ENCODE results near the gene CAMK4. TPM values are rescaled to one million over a fixed set of nuclear protein-coding genes. Genes with fewer than 3 reads are reported as not detected.

The CAMK4 gene
- total RNA-seq, 4 donors from 2014 or later = 0.66 to 5.5 (median 2.8) TPM

DNA sequence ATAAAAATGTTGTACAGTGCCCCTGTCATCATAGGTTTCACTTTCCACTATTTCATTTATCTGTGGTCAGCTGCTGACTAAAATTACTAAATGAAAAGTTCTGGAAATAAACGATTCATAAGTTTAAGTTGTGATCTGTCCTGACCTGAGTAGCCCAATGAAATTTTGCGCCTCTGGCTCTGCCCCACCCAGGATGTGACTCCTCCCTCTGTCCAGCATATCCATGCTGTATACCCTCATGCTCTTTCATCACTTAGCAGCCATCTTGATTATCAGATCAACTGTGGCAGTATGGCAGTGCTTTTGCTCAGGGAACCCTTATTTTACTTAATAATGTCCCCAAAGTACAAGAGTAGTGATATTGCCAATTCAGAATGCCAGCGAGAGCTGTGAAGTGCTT, 190.9 kb downstream of the CAMK4 start:
- H3K4me3 ChIP-seq = no peak overlapping the region
- no peaks in the 10 kb centered on the region for H3K27me3 ChIP-seq
- no peaks in the 10 kb centered on the region for H3K4me1 ChIP-seq
- no peaks in the 10 kb centered on the region for H3K36me3 ChIP-seq
- no peaks in the 10 kb centered on the region for H3K9me3 ChIP-seq
- no peak for TF ChIP-seq POLR2A (IDR thresholded peaks at IDR 0.05)
- TF ChIP-seq EP300 (IDR thresholded peaks at IDR 0.05) = no peak
- TF ChIP-seq, protein P1, sequence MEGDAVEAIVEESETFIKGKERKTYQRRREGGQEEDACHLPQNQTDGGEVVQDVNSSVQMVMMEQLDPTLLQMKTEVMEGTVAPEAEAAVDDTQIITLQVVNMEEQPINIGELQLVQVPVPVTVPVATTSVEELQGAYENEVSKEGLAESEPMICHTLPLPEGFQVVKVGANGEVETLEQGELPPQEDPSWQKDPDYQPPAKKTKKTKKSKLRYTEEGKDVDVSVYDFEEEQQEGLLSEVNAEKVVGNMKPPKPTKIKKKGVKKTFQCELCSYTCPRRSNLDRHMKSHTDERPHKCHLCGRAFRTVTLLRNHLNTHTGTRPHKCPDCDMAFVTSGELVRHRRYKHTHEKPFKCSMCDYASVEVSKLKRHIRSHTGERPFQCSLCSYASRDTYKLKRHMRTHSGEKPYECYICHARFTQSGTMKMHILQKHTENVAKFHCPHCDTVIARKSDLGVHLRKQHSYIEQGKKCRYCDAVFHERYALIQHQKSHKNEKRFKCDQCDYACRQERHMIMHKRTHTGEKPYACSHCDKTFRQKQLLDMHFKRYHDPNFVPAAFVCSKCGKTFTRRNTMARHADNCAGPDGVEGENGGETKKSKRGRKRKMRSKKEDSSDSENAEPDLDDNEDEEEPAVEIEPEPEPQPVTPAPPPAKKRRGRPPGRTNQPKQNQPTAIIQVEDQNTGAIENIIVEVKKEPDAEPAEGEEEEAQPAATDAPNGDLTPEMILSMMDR (IDR thresholded peaks at IDR 0.05) = no peak
- DNase-seq (ENCODE audit: low spot score in 2 of 2) = no peak
- H3K27ac ChIP-seq = no peak overlapping the region
- 89 to 96% methylated on average over 3 of the region's 3 CpGs for WGBS, 2 donors

DNA sequence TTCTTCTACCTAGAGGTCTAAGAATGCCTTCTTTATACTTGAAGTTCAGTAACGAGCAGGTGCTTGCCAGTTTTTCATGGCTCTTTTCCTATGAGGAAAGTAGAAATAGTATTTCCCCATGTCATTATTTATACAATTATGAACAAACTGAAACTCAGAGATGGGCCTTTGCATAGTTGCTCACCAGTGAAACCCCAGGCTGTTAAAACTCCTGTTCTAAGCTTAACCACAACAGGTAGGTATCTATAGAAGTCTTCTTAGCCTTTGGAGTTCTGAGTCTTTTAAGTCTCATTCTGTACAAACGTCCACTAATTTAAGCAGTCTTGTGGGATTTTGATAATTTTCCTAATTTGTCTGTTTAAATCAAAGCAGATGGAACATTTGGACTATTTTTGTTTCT, 198.1 kb downstream of the CAMK4 start:
- no peak for DNase-seq (ENCODE audit: low spot score in 2 of 2)
- TF ChIP-seq EP300 (IDR thresholded peaks at IDR 0.05) = no peak
- TF ChIP-seq, protein P1 (IDR thresholded peaks at IDR 0.05) = no peak
- no peak for TF ChIP-seq POLR2A (IDR thresholded peaks at IDR 0.05)
- H3K9me3 ChIP-seq = peaks cover 0 to under 1% (median 0%) of the 10 kb centered on the region in 4 donors
- no peak overlapping the region for H3K27ac ChIP-seq
- no peaks in the 10 kb centered on the region for H3K36me3 ChIP-seq
- no peaks in the 10 kb centered on the region for H3K27me3 ChIP-seq
- no peaks in the 10 kb centered on the region for H3K4me1 ChIP-seq
- H3K4me3 ChIP-seq = no peak overlapping the region
- 61 to 67% methylated on average over 2 of the region's 2 CpGs for WGBS, 2 donors

DNA sequence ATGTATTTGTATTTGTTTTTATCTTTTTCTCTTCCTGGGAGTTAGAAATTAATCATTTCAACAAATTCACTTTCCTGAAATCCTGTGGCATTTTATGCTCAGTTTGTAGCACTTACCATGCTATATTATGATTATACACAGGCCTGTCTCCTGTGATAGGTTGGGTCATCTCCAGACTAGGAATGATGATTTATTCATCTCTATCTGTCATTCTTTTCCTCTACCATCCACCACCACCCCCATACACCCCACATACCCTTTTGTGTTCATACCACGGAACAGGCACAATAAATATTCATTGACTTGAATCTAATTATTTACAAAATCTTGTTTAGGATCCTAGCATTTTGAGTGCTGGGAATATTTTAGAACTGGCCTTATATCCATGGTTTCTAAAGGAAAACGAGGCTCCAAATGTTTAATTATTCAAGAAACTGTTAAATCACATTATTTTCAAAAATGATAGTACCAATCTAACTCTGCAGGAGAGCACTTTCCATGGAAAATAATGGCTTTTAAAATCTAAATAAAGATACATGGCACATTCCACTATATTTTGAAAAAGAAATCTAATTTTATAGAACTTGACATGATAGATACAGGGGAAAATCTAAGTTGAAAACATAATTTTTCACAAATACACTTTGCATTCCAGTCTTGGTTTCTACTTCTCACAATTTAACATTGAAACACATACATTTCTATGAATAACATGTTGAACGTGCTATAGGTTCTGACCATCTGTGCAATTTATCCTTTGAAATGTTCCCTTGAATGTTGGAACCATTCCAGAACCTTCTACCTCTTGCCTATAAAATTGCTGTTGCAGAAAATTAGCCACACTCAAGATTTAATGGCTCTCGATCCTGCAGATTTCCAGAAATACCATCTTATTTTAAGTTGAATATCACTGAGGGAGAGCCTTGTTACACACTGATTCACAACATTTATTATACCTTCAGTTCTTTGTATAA, 198.8 kb downstream of the CAMK4 start:
- H3K27ac ChIP-seq = no peak overlapping the region
- H3K36me3 ChIP-seq = no peaks in the 10 kb centered on the region
- 72 to 77% methylated on average over 4 of the region's 4 CpGs for WGBS, 2 donors
- H3K4me3 ChIP-seq = no peak overlapping the region
- TF ChIP-seq EP300 (IDR thresholded peaks at IDR 0.05) (no peak), POLR2A (IDR thresholded peaks at IDR 0.05) (no peak)
- TF ChIP-seq, protein P1 (IDR thresholded peaks at IDR 0.05) = no peak
- DNase-seq (ENCODE audit: low spot score in 2 of 2) = no peak
- H3K27me3 ChIP-seq = no peaks in the 10 kb centered on the region
- peaks cover 0 to 9% (median 0%) of the 10 kb centered on the region in 4 donors for H3K9me3 ChIP-seq
- no peaks in the 10 kb centered on the region for H3K4me1 ChIP-seq

DNA sequence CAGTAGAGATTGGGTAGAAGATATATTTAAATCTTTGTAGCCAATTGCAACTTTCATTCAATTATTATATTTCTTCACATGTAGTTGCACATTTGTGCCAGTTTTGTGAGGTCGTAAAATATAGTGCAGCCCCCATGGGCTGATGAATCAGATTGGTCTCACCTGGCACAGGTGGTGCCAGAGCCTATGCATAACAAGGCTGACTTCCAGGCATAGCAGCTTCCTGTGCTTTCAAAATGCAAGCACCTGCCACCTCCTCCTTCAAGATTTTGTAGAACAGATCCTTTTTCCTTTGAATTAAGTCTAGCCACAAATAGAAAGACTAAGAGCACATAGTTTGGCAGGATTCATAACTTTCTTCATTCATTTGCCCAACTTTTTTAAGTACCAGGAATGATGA, 201.0 kb downstream of the CAMK4 start:
- TF ChIP-seq, protein P1 (IDR thresholded peaks at IDR 0.05) = no peak
- TF ChIP-seq EP300 (IDR thresholded peaks at IDR 0.05) = no peak
- no peak for TF ChIP-seq POLR2A (IDR thresholded peaks at IDR 0.05)
- no peaks in the 10 kb centered on the region for H3K36me3 ChIP-seq
- peaks cover 0 to 11% (median 0%) of the 10 kb centered on the region in 4 donors for H3K9me3 ChIP-seq
- DNase-seq (ENCODE audit: low spot score in 2 of 2) = no peak
- H3K4me3 ChIP-seq = no peak overlapping the region
- H3K4me1 ChIP-seq = no peaks in the 10 kb centered on the region
- H3K27me3 ChIP-seq = no peaks in the 10 kb centered on the region
- H3K27ac ChIP-seq = no peak overlapping the region
- WGBS, 2 donors = 81 to 92% methylated on average over 1 of the region's 1 CpG

DNA sequence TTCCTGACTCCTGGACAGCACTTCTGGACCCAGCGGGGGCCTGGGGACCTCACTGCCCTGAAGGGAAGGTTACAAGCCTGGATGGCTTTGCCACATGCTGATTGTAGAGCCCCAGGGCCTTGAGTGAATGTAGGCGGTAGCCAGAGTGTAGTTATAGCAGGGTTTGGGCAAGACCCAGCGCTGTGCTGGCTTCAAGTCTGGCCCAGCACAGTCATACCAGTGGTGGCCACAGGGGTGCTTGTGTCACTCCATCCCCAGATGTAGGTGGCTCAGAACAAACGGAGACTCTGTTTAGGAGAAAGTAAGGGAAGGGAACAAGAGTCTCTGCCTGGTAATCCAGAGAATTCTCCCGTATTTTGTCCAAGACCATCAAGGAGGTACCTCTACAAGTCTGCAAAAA, 203.6 kb downstream of the CAMK4 start:
- Histone ChIP-seq H3K4me3 (no peak overlapping the region), H3K27ac (no peak overlapping the region), H3K27me3 (no peaks in the 10 kb centered on the region), H3K4me1 (no peaks in the 10 kb centered on the region), H3K36me3 (no peaks in the 10 kb centered on the region), H3K9me3 (peaks cover 0 to 13% (median 0%) of the 10 kb centered on the region in 4 donors)
- 91 to 99% methylated on average over 4 to 5 of the region's 5 CpGs for WGBS, 2 donors
- TF ChIP-seq, protein P1 (IDR thresholded peaks at IDR 0.05) = no peak
- TF ChIP-seq EP300 (IDR thresholded peaks at IDR 0.05) (no peak), POLR2A (IDR thresholded peaks at IDR 0.05) (no peak)
- no peak for DNase-seq (ENCODE audit: low spot score in 2 of 2)

Data from tibial nerve (tissue), 4 donors.